Ishikawa (cell line): ENCODE results near the gene RHOC.
A peak's percentile ranks its signal among the peaks of the same experiment; 100 is the strongest.

Experiments used
- CEBPB ChIP-seq: IDR thresholded peaks from 2 replicates; pipeline ENCODE4 v1.6.1; 2012
- CREB1 ChIP-seq: IDR thresholded peaks from 2 replicates; pipeline ENCODE4 v1.6.1; 2012; ENCODE audit warnings: low read depth
- EGR1 ChIP-seq: IDR thresholded peaks from 2 replicates; pipeline ENCODE4 v1.6.1; 2012
- EP300 ChIP-seq: IDR thresholded peaks from 2 replicates; pipeline ENCODE4 v1.6.1; 2012; ENCODE audit warnings: borderline replicate concordance
- FOXM1 ChIP-seq: IDR thresholded peaks from 2 replicates; pipeline ENCODE4 v1.6.1; 2012; ENCODE audit warnings: low read depth, borderline replicate concordance
- MAX ChIP-seq: IDR thresholded peaks from 2 replicates; pipeline ENCODE4 v1.6.1; 2012
- NFIC ChIP-seq: IDR thresholded peaks from 2 replicates; pipeline ENCODE4 v1.6.1; 2012
- RAD21 ChIP-seq: IDR thresholded peaks from 2 replicates; pipeline ENCODE4 v1.6.1; 2012; ENCODE audit warnings: low read depth
- REST ChIP-seq: IDR thresholded peaks from 2 replicates; pipeline ENCODE4 v1.6.1; 2012; ENCODE audit warnings: low read depth, mild to moderate bottlenecking
- TAF1 ChIP-seq: IDR thresholded peaks from 2 replicates; pipeline ENCODE4 v1.6.1; 2012; ENCODE audit warnings: low read depth, mild to moderate bottlenecking
- TCF12 ChIP-seq: IDR thresholded peaks from 2 replicates; pipeline ENCODE4 v1.6.1; 2012; ENCODE audit warnings: low read depth
- TEAD4 ChIP-seq: IDR thresholded peaks from 2 replicates; pipeline ENCODE4 v1.6.1; 2012
- USF1 ChIP-seq: IDR thresholded peaks from 2 replicates; pipeline ENCODE4 v1.6.1; 2012
- YY1 ChIP-seq: IDR thresholded peaks from 2 replicates; pipeline ENCODE4 v1.6.1; 2012; ENCODE audit warnings: low read depth
- ZBTB7A ChIP-seq: IDR thresholded peaks from 2 replicates; pipeline ENCODE4 v1.6.1; 2012; ENCODE audit warnings: low read depth

The RHOC gene

GRCh38 chr1:112675728-112676381 lies 31.1 kb downstream of the RHOC start:
- TF ChIP-seq TAF1 = no peak
- no peak for TF ChIP-seq FOXM1
- TF ChIP-seq CEBPB = no peak
- no peak for TF ChIP-seq NFIC
- no peak for TF ChIP-seq EP300
- TF ChIP-seq USF1 = no peak
- no peak for TF ChIP-seq TEAD4
- TF ChIP-seq EGR1 = no peak
- TF ChIP-seq CREB1 = no peak
- TF ChIP-seq TCF12 = no peak
- no peak for TF ChIP-seq ZBTB7A

GRCh38 chr1:112674986-112675727 lies 31.8 kb downstream of the RHOC start:
- TF ChIP-seq NFIC (no peak), TAF1 (no peak; the same call in 1 of the 2 replicates), TEAD4 (no peak), EGR1 (peak; percentile 55; the same call in 1 of the 2 replicates), RAD21 (no peak), YY1 (no peak), CEBPB (no peak), MAX (no peak; the same call in 1 of the 2 replicates), USF1 (no peak), EP300 (no peak), ZBTB7A (peak; percentile 20; the same call in 1 of the 2 replicates), TCF12 (no peak; the same call in 1 of the 2 replicates), REST (no peak), CREB1 (no peak)

GRCh38 chr1:112674440-112674985 lies 32.4 kb downstream of the RHOC start, which contains the start of gene MOV10:
TSS of gene MOV10 (plus strand) at chr1:112674659. CDS start at chr1:112674913, 254 bp downstream.
- TF ChIP-seq CEBPB (no peak), FOXM1 (no peak), CREB1 (no peak), RAD21 (no peak), YY1 (no peak), TCF12 (no peak; the same call in 1 of the 2 replicates), TEAD4 (no peak), USF1 (no peak), EGR1 (no peak), ZBTB7A (peak; percentile 97), EP300 (no peak), NFIC (peak; percentile 71), MAX (peak; percentile 14; the same call in 1 of the 2 replicates), TAF1 (peak; percentile 58)

- TF ChIP-seq CEBPB (no peak), YY1 (0 out of 2 replicates have a peak, but pooled peaks have one; percentile 36), CREB1 (no peak), RAD21 (0 out of 2 replicates have a peak, but pooled peaks have one; percentile 6)
Measured at GRCh38 chr1:112673592-112674439, 33.1 kb downstream of the RHOC start.

- TF ChIP-seq MAX = no peak
- no peak for TF ChIP-seq EGR1
- TF ChIP-seq EP300 = no peak
- no peak for TF ChIP-seq CREB1
Measured at GRCh38 chr1:112672842-112673241, 34.1 kb downstream of the RHOC start.
